ENCODE measurements around the gene TKFC. TPM values are rescaled to one million over a fixed set of nuclear protein-coding genes. Genes with fewer than 3 reads are reported as not detected.

The TKFC gene
- total RNA-seq, 4 donors from 2014 or later: 16.0 to 24.5 (median 20.0) TPM

DNA sequence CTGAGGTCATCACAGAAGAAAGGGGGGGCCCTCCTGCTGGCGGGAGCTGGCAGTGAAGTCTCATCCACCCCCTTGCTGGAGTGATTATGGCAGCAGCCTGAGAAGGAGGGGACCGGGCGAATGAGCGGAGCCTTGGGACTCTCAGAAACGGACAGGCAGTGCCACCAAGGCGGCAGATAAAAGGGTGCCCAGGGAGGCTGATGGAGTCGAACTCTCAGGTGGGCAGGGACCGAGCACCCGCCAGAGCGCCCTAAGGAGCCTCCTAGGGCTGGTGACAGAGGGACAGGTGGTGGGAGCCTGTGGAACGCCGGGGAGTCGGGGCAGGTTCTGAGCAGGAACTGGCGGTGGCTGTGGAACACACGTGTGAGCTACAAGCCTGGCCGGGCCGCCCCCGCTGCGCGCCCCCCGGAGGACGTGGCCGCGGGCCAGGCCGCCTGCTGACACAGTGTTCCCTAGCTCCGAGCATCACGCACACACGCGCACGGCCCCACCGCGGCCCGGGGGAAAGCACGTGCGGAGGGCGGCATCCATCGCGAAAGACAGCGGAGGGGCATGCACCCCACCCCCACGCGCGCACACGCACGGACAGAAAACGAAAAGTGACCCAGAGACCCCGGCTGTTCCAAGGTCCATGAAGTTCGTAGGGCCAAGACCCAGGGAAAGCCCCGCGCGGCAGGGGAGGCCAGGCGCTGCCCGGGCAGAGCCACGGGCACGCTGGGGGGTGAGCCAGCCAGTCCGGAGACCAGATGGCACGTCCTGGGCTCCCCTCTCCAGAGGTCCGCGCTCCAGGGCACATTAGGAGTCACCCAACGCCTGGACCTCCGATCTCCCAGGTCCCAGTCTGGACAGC, 38.9 kb upstream of the TKFC start:
- ATAC-seq (ENCODE audit: low FRiP score) (peak; percentile 63), DNase-seq (ENCODE audit: low spot score) (peak; percentile 29)
- TF ChIP-seq, protein P1, sequence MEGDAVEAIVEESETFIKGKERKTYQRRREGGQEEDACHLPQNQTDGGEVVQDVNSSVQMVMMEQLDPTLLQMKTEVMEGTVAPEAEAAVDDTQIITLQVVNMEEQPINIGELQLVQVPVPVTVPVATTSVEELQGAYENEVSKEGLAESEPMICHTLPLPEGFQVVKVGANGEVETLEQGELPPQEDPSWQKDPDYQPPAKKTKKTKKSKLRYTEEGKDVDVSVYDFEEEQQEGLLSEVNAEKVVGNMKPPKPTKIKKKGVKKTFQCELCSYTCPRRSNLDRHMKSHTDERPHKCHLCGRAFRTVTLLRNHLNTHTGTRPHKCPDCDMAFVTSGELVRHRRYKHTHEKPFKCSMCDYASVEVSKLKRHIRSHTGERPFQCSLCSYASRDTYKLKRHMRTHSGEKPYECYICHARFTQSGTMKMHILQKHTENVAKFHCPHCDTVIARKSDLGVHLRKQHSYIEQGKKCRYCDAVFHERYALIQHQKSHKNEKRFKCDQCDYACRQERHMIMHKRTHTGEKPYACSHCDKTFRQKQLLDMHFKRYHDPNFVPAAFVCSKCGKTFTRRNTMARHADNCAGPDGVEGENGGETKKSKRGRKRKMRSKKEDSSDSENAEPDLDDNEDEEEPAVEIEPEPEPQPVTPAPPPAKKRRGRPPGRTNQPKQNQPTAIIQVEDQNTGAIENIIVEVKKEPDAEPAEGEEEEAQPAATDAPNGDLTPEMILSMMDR (IDR thresholded peaks at IDR 0.05): no peak

DNA sequence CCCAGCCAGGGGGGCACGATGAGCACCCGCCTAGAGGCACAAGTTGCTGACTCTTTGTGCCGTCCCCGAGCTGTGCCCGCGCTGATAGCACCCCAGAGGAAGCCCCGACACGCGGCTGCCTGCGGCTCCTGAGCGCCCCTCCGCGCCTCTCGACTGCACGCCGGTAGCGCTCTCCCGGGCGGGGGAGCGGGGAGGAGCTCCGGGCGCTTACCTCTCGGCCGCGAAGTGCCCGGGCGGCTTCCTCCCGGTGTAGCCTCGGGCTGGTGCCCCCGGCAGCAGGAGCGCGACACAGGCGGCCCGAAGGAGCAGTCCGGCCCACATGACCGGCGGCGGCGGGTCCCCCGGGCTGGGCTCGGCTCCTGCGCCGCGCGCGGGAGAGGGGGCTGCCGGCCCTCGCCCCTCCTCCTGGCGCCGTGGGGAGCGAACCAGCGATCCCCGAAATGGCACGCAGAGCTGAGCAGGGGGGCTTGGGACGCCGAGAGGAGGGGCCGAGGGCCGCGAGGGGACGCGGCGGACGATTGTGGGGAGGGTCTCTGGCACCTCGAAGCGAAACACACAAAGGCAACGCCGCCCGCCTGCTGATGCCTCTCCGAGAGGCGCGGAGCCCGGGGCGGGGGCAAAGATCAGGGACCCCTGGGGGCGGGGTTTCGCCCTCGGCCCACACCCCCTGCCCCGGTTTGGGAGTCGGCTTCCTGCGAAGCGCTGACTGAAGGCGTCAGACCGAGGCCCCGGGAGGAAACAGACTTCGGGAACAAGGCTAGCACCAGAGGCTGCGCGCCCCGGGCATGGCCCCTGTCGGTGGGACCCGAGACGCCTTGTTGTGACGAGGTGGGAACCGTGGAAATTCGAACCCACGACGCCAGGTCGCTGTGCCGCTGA, 38.1 kb upstream of the TKFC start, which contains the start of gene VWCE:
TSS of gene VWCE (minus strand) at position 600 of the 879 bp plus-strand sequence. CDS start at position 321, 279 bp downstream.
- DNase-seq (ENCODE audit: low spot score) (no peak), ATAC-seq (ENCODE audit: low FRiP score) (peak; percentile 46)
- TF ChIP-seq, protein P1 (IDR thresholded peaks at IDR 0.05): no peak

DNA sequence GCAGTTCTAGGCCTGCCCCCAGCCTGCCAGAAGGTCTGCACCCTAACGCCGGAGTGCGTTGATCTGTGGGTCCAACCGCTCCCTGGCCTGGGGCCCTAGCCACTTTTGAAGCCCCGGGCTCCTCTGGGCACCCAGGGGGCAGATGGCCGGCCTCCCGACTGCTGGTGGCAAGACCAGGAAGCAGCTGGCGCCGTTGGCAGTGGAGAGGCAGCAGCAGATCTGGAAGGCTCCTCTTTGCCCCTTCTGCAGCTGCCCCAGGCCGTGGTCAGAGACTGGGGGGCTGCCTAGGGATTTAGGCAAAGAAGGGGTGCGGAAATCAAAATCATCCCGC, 37.5 kb upstream of the TKFC start:
- TF ChIP-seq, protein P1 (IDR thresholded peaks at IDR 0.05): no peak
- ATAC-seq (ENCODE audit: low FRiP score): no peak
- DNase-seq (ENCODE audit: low spot score): no peak

DNA sequence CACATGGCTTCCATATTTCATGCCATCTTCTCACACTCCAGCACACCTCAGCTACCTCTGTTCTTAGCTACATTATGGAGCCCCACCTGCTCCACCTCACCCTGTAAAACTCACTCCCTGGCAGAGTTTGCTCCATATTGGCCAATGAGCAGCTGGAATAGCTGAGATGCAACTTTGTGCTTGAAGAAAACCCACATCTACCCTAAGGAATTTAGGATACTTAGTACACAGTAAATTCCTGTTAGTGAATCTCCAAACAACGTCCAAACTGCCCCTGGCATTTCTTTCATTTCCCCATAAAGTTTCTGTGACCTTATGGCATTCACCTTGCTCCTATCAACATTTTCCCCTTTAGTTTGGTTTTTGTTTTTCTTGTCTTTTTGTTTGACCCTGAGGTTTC, 35.7 kb upstream of the TKFC start:
- DNase-seq (ENCODE audit: low spot score): no peak
- no peak for ATAC-seq (ENCODE audit: low FRiP score)

DNA sequence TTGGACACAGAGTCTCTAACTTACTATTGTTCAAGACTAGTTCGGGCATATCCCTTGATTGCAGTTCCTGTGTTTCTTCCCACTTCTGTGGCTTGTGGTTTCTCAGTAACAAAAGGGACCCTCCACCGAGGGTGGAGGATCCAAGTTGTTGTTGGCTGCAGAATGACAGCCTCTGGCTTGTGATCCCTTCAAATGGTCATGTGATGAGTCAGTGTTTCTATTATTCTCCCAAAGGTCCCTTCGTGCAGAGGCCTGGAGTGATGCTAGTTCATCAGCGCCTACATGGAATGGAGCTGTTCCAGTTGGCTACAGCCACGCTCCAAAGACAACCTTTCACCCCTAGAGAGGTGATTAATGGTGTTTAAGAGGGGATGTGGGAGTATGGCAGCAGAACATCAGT, 35.3 kb upstream of the TKFC start:
- ATAC-seq (ENCODE audit: low FRiP score) (peak; percentile 46), DNase-seq (ENCODE audit: low spot score) (no peak)
- TF ChIP-seq, protein P1 (IDR thresholded peaks at IDR 0.05): no peak

More for the DNA sequence above, 35.7 kb upstream of the TKFC start:
- TF ChIP-seq, protein P1 (IDR thresholded peaks at IDR 0.05): no peak

DNA sequence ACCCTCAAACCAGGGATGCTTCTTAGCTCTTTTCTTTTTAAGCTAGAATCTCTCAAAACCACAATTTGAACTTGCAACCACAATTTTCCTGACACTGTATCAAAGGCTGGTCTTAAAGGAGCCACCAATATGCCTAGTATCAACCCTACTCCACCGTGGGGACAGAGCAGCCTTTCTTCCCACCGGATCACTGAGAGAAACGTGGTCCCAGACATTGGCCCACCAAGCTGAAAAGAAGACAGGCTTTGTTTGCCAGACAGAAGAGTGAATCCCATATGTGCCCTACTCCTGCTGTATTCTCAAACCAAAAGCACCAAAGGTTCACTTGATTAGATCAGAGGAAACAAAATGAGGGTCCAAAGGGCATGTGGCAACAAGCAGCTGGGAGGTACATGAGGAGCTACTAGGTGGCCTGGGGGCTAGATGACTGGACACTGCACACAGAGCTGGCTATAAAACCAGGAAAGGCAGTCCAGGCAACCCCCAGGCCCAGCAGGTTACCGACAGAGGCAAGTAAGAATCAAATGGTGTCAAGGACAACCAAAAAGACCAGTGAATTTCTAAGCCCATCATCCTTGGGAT, 34.3 kb upstream of the TKFC start:
- DNase-seq (ENCODE audit: low spot score) (no peak), ATAC-seq (ENCODE audit: low FRiP score) (no peak)
- TF ChIP-seq, protein P1 (IDR thresholded peaks at IDR 0.05): no peak
